ENCODE results near the gene TMEM183A.
"Not testable (repeated sequence)": the region's sequence is repeated elsewhere in the genome, so short reads cannot be mapped to it uniquely, and the experiment has no call there.

The TMEM183A gene

DNA sequence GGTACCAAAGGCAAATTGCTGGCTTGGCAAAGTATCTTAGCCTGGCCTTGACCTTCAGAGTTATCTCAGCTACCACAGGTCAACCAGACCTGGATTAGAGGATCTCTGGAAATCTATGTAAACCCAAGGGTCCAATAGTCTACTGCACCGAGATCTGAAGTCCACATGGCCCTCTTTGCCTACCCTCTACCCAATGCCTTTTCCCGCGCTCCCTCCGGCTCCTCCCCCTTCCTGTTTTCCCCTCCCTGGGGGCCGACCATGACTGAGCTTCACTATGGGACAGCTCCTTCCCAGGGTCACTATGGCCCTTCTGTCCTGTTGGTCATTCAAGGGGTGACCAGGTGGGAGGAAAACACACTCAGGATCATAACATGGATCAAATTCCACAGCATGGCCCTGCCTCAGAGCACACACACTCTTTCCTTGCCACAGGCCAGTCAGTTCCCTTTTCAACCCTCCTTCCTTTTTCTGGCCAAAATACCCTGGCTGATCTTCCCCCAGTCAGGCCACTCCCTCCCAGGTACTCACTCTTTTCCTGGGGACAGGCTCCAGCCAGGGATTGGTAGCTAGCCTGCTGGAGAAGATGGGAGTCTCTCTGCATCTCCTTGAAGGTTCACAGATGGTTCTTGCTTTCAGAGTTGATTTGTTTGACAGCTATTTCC, 19.1 kb upstream of the TMEM183A start:
- DNase-seq, result peak; percentile 7 to 19

DNA sequence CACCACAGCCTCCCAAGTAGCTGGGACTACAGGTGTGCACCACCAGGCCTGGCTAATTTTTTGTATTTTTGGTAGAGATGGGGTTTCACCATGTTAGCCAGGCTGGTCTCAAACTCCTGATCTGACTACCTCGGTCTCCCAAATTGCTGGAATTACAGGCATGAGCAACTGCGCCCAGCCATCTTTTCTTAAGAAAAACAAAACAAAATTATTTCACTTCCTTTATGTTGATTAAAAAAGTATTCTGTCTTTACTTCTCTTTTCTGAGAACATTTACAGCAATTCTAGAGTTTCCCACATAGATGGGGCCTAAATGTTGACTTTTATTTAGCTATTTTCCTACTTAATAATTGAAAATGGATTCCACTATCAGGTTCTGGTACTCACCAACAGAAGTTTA, 17.3 kb upstream of the TMEM183A start:
- no peak for DNase-seq

DNA sequence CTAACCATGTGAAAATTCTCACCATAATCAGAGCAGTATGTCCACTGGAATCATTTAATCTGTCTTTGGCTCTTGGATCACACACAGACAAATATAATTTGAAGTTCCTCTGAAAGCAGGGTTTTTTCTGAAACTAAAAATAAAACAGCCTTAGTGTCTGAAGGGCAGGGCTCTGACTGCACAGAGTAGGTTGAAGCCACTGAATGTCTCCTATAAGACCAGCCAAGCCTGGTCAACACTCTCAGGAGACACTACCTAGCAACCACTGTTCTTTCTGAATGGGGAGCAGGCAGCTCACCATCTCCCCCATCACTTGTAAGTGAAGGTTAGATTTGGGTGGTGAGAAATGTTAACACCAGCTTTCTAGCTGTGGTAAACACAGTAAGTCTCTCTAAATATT, 16.1 kb upstream of the TMEM183A start:
- DNase-seq, result no peak

- no peak for DNase-seq
These were observed 12.4 kb upstream of the TMEM183A start for GRCh38 chr1:202994756-202995155.

DNA sequence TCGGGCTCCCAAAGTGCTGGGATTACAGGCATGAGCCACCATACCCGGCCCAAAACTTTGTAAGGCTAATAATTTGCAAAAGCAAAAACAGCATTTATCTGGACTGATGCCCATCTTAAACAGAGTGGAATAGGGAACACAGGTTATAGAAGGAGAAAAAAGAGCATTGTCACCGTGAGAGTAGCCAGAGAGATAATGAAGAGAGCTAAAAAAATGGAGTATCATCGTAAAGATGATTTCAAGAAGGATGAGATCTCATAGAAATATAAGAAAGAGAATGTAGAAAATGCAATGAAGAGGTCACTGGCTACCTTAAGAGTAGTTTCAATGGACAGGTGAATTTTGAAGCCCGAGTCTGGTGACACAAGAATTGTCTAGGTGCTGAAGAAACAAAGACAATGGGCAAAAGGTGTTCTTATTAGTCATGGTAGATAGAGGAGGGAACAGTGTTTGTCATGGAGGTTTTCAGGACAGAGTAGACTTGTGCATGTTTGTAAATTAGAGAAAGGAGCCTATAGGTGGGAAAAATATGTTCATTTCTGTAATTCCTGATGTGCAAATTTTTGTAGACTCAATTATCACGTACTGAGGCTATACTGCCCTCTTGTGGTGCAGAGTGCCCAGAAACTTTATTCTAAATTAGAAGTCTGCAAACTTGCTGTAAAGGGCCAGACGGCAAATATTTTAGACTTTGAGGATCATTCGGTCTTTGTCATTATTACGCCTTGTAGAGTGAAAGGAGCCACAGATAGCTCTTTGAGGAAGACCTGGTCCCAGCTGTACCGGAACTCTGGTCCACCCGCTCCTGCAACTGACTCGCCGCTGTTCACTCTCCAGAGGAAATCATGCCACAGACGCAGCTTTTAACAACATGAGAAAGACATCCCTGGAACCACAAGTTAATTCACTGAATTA, 8.1 kb upstream of the TMEM183A start:
- DNase-seq, result peak; percentile 65 to 66

GRCh38 chr1:203000217-203000944, 6.8 kb upstream of the TMEM183A start:
- no peak for DNase-seq

- DNase-seq, result no peak
These were observed 5.2 kb upstream of the TMEM183A start for GRCh38 chr1:203001986-203002385.

DNA sequence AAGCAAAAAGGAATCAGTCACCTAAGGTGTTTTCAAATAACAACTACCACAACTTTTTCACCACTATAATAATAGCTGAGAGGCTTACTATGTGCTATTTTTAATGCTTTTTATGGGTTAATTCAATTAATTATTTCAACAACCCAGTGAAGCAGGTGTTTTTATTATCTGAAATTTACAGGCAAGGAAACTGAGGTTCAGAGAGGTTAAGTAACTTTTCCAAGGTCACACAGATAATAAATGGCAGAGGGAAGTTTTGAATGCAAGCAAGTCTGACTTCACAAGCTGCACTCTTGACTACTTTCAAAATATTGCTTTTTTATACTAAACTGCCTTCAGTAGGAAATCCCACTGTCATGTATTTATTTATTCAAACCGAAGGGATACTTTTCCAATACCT, 4.2 kb upstream of the TMEM183A start:
- no peak for DNase-seq

- DNase-seq, result not testable (repeated sequence)
These were observed 1.6 kb upstream of the TMEM183A start for GRCh38 chr1:203005395-203006142.

DNA sequence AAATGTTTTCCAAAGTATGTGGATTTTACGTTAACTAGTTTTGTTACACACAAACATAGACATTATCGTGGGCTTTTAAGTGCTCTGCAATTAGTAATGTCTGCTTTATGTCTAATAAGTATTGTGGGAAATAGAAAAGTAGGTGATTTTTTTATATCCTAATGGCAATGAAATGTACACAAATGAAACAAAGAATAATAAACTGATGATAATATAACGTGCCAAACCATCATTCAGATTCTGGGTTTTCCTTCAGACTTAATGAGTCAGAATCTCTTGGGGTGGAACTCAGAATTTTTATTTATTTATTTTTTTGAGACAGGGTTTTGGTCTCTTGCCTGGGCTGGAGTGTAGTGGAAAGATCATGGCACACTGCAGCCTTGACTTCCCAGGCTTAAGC, 2.0 kb downstream of the TMEM183A start:
- no peak for DNase-seq

DNA sequence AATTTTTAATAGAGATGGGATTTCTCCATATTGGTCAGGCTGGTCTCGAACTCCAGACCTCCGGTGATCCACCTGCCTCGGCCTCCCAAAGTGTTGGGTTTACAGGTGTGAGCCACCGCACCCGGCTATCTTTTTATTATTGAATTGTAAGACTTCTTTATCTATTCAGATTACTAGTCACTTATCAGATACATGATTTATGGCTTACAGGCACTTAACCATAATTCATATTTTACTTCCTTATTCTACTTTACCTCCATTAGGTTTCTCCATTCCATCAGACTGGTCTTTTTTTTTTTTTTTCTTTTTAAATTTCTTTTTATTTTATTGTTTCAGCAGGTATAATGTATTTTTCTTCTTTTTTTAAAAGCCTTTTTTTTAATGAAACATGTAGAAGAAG, 4.4 kb downstream of the TMEM183A start:
- no peak for DNase-seq

DNA sequence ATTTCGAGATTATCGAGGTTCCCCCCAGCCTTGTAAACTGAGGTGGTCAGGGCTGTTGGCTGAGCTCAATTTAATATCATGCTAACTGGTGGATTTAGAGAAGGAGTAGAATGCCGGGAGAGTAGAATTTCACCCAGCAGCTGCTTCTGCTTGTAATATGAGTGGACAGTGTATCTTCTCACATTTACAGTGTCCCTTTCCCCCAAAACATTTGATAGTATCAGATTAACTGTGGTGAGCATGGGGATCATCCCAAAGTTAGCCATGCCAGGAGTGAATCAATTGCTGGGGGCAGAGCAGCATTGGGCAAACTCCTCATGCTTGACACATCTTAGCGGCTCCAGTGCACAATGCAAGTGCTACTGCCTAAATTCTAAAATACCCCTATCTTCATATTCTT, 9.9 kb downstream of the TMEM183A start:
- no peak for DNase-seq

GRCh38 chr1:203017692-203018091, 10.5 kb downstream of the TMEM183A start:
- no peak for DNase-seq

DNA sequence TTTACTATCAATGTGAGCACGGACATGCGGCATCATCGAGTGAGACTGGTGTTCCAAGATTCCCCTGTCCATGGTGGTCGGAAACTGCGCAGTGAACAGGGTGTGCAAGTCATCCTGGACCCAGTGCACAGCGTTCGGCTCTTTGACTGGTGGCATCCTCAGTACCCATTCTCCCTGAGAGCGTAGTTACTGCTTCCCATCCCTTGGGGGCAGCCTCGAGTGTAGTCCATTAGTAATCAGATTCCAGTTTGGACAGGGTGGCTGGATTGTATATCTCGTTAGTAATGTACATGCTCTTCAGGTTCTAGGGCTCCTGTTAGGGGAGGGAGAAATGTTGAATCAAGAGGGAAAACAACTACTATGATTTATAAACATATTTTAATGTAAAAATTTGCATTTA, 15.7 kb downstream of the TMEM183A start:
- DNase-seq, result not testable (repeated sequence)

DNA sequence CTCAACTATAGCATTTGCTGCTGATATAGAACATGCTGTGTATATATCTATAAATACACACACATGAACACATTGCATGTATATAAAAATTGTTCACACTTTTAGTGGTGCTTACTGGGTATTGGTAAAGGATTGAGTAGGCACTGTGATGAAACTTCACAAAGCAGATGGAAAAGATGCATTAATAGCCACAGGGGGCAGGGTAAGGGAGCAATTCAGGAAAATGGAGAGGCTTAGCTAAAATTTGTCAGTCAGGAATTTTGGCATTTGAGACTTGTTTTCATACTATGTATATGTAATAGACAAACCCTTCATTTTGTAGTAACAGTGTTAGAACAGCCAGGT, 18.5 kb downstream of the TMEM183A start:
- no peak for DNase-seq

DNA sequence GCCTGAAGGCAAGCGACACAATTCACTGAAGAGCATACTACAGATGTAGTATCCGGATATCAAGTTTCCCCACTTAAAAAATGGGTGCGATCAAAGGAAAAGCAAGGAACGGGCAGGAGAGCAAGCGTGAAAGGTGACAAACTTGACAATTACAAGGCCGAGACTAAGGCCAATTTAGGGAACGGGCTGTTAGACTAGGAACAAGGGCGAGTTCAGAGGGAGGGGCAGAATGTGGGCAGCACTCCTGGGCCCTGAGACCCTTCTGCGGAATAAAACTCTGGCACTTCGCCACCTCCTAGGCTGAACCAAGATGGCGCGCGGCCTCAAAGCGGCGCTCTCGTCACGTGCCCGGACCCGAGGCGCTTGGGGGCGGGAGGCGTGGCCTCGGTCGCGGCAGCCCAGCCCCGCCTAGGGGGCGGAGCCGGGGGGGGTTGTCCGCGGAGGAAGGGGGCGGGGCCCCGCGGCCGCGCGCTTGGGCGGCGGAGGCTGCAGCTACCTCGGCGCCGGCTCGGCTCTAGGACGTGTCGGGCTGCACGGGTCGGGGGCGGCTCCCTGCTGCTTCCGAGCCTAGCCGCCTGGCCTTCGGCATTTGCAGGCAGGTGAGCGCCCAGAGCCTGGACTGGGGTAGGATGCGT, 19.0 kb downstream of the TMEM183A start, which contains the start of gene PPFIA4:
Gene PPFIA4, plus strand, starts transcription at position 461 of the 635 bp plus-strand sequence. CDS start 12,518 bp downstream, outside the sequence.
- DNase-seq, result no peak

DNA sequence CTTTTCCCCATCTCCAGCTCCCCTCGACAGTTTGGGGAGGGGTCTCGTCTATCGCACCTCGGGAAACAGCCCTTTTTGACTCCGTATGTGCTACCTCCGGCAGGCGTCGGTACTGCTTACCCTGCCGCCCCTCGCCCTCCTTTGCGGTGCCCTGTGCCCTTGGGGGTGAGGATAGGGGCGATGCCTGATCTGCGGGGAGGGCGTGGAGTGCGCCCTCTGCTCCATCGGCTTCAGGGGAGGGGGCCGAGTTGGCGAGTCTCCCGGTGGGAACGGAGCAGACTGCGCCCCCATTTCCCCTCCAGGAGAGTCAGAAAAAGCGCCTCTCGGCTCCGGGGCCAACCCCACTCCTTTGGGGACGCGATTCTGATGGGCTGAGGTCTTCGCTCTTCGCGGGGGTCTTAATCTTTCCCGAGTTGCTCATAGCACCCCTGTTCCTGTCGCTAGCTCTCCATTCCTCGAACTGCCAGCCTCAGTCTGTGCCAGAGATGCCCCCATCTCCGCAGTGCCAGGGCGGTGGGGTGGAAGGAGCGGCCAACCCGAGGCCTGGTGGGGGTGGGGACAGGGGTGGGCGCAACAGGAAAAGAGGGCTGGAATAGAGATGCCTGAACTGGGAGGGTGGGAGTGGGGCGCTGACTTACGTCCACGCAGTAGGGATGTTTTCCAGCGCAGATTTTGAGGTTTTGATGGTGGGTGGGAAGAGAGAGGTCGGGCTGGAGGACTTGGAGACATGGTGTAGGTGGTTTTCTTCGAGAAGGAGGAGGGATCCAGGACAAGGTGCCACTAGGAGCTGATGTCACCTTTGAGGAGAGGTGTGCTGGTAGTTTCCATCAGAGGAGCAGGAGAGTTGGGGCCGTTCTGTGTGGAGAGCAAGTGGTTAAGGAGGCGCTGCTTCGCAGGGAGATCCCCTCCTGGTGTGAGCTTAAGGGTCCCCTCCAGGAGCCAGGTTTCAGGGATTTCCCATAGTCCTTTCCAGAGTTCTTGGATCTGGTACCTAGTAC, 19.8 kb downstream of the TMEM183A start:
- DNase-seq, result no peak

- DNase-seq, result no peak
These were observed 21.1 kb downstream of the TMEM183A start for GRCh38 chr1:203028067-203028783.

GRCh38 chr1:203028784-203029553, 21.8 kb downstream of the TMEM183A start:
- no peak for DNase-seq
